DND-41 (cell line): Measurements from ENCODE around the gene TMEM164.

ENCODE experiments used
- ATAC-seq: fragments of 200-7000 bp; cut with Tn5 transposase; 3 replicates; pipeline ENCODE4 v1.9.1; 2021; ENCODE audit warnings: low read depth; ENCODE audit not compliant: insufficient read depth
- DNase-seq: peaks from one replicate; pipeline ENCODE4 v3.0.0-alpha.2; 2020
- H2AFZ ChIP-seq: 2 replicates; pipeline ENCODE4 v1.6.0; 2012; ENCODE audit warnings: low read depth, low read length
- H3K27ac ChIP-seq: 2 replicates; pipeline ENCODE4 v1.5.1; 2012; ENCODE audit warnings: low read length, inconsistent platforms
- H3K27me3 ChIP-seq: fragments of 200-600 bp; sonication (generic); 2 replicates; pipeline ENCODE4 v1.6.0; 2012; ENCODE audit warnings: low read length, mild to moderate bottlenecking, inconsistent platforms; ENCODE audit not compliant: insufficient read depth, poor library complexity
- H3K36me3 ChIP-seq: 2 replicates; pipeline ENCODE4 v1.5.1; 2012; ENCODE audit warnings: low read length, inconsistent platforms; ENCODE audit not compliant: insufficient read depth
- H3K4me1 ChIP-seq: 2 replicates; pipeline ENCODE4 v1.5.1; 2012; ENCODE audit warnings: mild to moderate bottlenecking, low read length; ENCODE audit not compliant: insufficient read depth
- H3K4me2 ChIP-seq: 2 replicates; pipeline ENCODE4 v1.6.0; 2012; ENCODE audit warnings: mild to moderate bottlenecking, moderate library complexity, low read length, inconsistent platforms; ENCODE audit not compliant: insufficient read depth
- H3K4me3 ChIP-seq, 2 experiments: fragments of 200-600 bp in 1 of 2; shearing (Covaris generic) in 1 of 2; 2 replicates each; pipeline ENCODE4 v1.5.1; 2012 to 2016; ENCODE audit warnings: inconsistent platforms in 2 of 2, low read length in 2 of 2, mild to moderate bottlenecking in 2 of 2, low read depth in 1 of 2, moderate library complexity in 1 of 2
- H3K79me2 ChIP-seq: 2 replicates; pipeline ENCODE4 v1.6.0; 2012; ENCODE audit warnings: low read length, inconsistent platforms; ENCODE audit not compliant: insufficient read depth
- H3K9ac ChIP-seq: 2 replicates; pipeline ENCODE4 v1.6.0; 2012; ENCODE audit warnings: low read depth, mild to moderate bottlenecking, inconsistent platforms, low read length, moderate library complexity
- H3K9me3 ChIP-seq: 2 replicates; pipeline ENCODE4 v1.5.1; 2012; ENCODE audit warnings: low read length, moderate library complexity, mild to moderate bottlenecking, inconsistent platforms; ENCODE audit not compliant: insufficient read depth, severe bottlenecking
- H4K20me1 ChIP-seq: 2 replicates; pipeline ENCODE4 v1.6.0; 2012; ENCODE audit warnings: low read length; ENCODE audit not compliant: insufficient read depth
- CTCF ChIP-seq: IDR thresholded peaks from 2 replicates; pipeline ENCODE4 v1.5.1; 2012; ENCODE audit warnings: borderline replicate concordance, low read length, moderate library complexity, mild to moderate bottlenecking; ENCODE audit not compliant: poor library complexity, severe bottlenecking; ENCODE audit errors: extremely low read depth
- EZH2 ChIP-seq: IDR thresholded peaks from 3 replicates; pipeline ENCODE4 v1.6.1; 2012; ENCODE audit warnings: borderline replicate concordance, low read depth, mild to moderate bottlenecking, moderate library complexity, low read length, inconsistent platforms; ENCODE audit not compliant: severe bottlenecking

The TMEM164 gene

GRCh38 chrX:109958266-109958665 lies 44.6 kb upstream of the TMEM164 start:
- no peak for ATAC-seq
- no peaks in the 10 kb centered on the region for H3K79me2 ChIP-seq
- no peaks in the 10 kb centered on the region for H3K27me3 ChIP-seq
- H3K27ac ChIP-seq: no peak overlapping the region
- no peaks in the 10 kb centered on the region for H3K36me3 ChIP-seq
- no peak overlapping the region for H3K4me2 ChIP-seq
- H4K20me1 ChIP-seq: no peaks in the 10 kb centered on the region
- no peak for DNase-seq
- no peak overlapping the region for H3K9ac ChIP-seq
- H3K9me3 ChIP-seq: no peaks in the 10 kb centered on the region
- H3K4me3 ChIP-seq: no peak overlapping the region
- TF ChIP-seq EZH2: no peak
- no peak for TF ChIP-seq CTCF
- no peak overlapping the region for H2AFZ ChIP-seq
- H3K4me1 ChIP-seq: no peaks in the 10 kb centered on the region

GRCh38 chrX:109959356-109959871 lies 43.5 kb upstream of the TMEM164 start:
- Histone ChIP-seq H3K4me2 (no peak overlapping the region), H3K79me2 (no peaks in the 10 kb centered on the region), H3K27me3 (no peaks in the 10 kb centered on the region), H4K20me1 (no peaks in the 10 kb centered on the region), H3K4me3 (no peak overlapping the region), H3K27ac (no peak overlapping the region), H3K9me3 (no peaks in the 10 kb centered on the region), H3K9ac (no peak overlapping the region), H2AFZ (no peak overlapping the region), H3K4me1 (no peaks in the 10 kb centered on the region), H3K36me3 (no peaks in the 10 kb centered on the region)
- TF ChIP-seq CTCF (no peak), EZH2 (no peak)
- no peak; the same call in 2 of the 3 replicates for ATAC-seq
- DNase-seq: no peak

GRCh38 chrX:109964390-109964789 lies 38.5 kb upstream of the TMEM164 start:
- H3K9me3 ChIP-seq: no peaks in the 10 kb centered on the region
- H3K4me2 ChIP-seq: no peak overlapping the region
- H2AFZ ChIP-seq: no peak overlapping the region
- H3K27me3 ChIP-seq: no peaks in the 10 kb centered on the region
- no peaks in the 10 kb centered on the region for H3K79me2 ChIP-seq
- H4K20me1 ChIP-seq: no peaks in the 10 kb centered on the region
- DNase-seq (no peak), ATAC-seq (no peak)
- H3K27ac ChIP-seq: no peak overlapping the region
- H3K4me1 ChIP-seq: no peaks in the 10 kb centered on the region
- H3K4me3 ChIP-seq: no peak overlapping the region
- no peaks in the 10 kb centered on the region for H3K36me3 ChIP-seq
- H3K9ac ChIP-seq: no peak overlapping the region
- TF ChIP-seq EZH2 (no peak), CTCF (no peak)

GRCh38 chrX:109966246-109966645 lies 36.7 kb upstream of the TMEM164 start:
- H3K27ac ChIP-seq: no peak overlapping the region
- no peaks in the 10 kb centered on the region for H3K4me1 ChIP-seq
- no peaks in the 10 kb centered on the region for H3K36me3 ChIP-seq
- no peaks in the 10 kb centered on the region for H3K79me2 ChIP-seq
- TF ChIP-seq EZH2: no peak
- no peak for TF ChIP-seq CTCF
- H2AFZ ChIP-seq: no peak overlapping the region
- ATAC-seq: no peak
- no peak overlapping the region for H3K4me3 ChIP-seq
- no peak overlapping the region for H3K9ac ChIP-seq
- H3K4me2 ChIP-seq: no peak overlapping the region
- DNase-seq: no peak
- H4K20me1 ChIP-seq: no peaks in the 10 kb centered on the region
- H3K27me3 ChIP-seq: no peaks in the 10 kb centered on the region
- H3K9me3 ChIP-seq: no peaks in the 10 kb centered on the region
